ENCODE measurements around the gene SMG1.
"Not testable (repeated sequence)": the region's sequence is repeated elsewhere in the genome, so short reads cannot be mapped to it uniquely, and the experiment has no call there.

SMG1 gene

GRCh38 chr16:18923935-18924334, 2.3 kb downstream of the SMG1 start:
- intact Hi-C loops (cut with micrococcal nuclease); H3K27ac Mint-ChIP-seq; H3K27me3 Mint-ChIP-seq; H3K9me3 Mint-ChIP-seq: not testable (repeated sequence)
- Mint-ChIP-seq H3K36me3 (ENCODE audit: low read depth) (peaks cover 44% of the 10 kb centered on the region), H3K4me1 (ENCODE audit: low read depth) (peaks cover 48% of the 10 kb centered on the region), H3K4me3 (peak overlapping the region; percentile 59)

- H3K27ac Mint-ChIP-seq; H3K4me3 Mint-ChIP-seq; H3K9me3 Mint-ChIP-seq; intact Hi-C loops (cut with micrococcal nuclease); H3K27me3 Mint-ChIP-seq: not testable (repeated sequence)
- peaks cover 56% of the 10 kb centered on the region for H3K4me1 Mint-ChIP-seq (ENCODE audit: low read depth)
- peaks cover 45% of the 10 kb centered on the region for H3K36me3 Mint-ChIP-seq (ENCODE audit: low read depth)
Measured at GRCh38 chr16:18923124-18923523, 3.1 kb downstream of the SMG1 start.

GRCh38 chr16:18909585-18909984, 16.6 kb downstream of the SMG1 start:
- H3K27ac Mint-ChIP-seq; H3K9me3 Mint-ChIP-seq; intact Hi-C loops (cut with micrococcal nuclease); H3K27me3 Mint-ChIP-seq; H3K4me3 Mint-ChIP-seq: not testable (repeated sequence)
- H3K4me1 Mint-ChIP-seq (ENCODE audit: low read depth) = peaks cover 26% of the 10 kb centered on the region
- peaks cover 34% of the 10 kb centered on the region for H3K36me3 Mint-ChIP-seq (ENCODE audit: low read depth)

GRCh38 chr16:18908716-18909115, 17.5 kb downstream of the SMG1 start:
- H3K4me1 Mint-ChIP-seq (ENCODE audit: low read depth) = peaks cover 29% of the 10 kb centered on the region
- intact Hi-C loops (cut with micrococcal nuclease); H3K27ac Mint-ChIP-seq: not testable (repeated sequence)

GRCh38 chr16:18902778-18903177, 23.4 kb downstream of the SMG1 start:
- H3K4me3 Mint-ChIP-seq; intact Hi-C loops (cut with micrococcal nuclease); H3K9me3 Mint-ChIP-seq; H3K27me3 Mint-ChIP-seq: not testable (repeated sequence)
- peaks cover 47% of the 10 kb centered on the region for H3K4me1 Mint-ChIP-seq (ENCODE audit: low read depth)
- peaks cover 30% of the 10 kb centered on the region for H3K36me3 Mint-ChIP-seq (ENCODE audit: low read depth)
- peak overlapping the region; percentile 18 for H3K27ac Mint-ChIP-seq

More at GRCh38 chr16:18908716-18909115, 17.5 kb downstream of the SMG1 start:
- H3K36me3 Mint-ChIP-seq (ENCODE audit: low read depth) = peaks cover 43% of the 10 kb centered on the region
- H3K9me3 Mint-ChIP-seq, H3K4me3 Mint-ChIP-seq, H3K27me3 Mint-ChIP-seq: not testable (repeated sequence)

- H3K36me3 Mint-ChIP-seq (ENCODE audit: low read depth) = peaks cover 25% of the 10 kb centered on the region
- H3K9me3 Mint-ChIP-seq; intact Hi-C loops (cut with micrococcal nuclease); H3K27me3 Mint-ChIP-seq; H3K4me3 Mint-ChIP-seq: not testable (repeated sequence)
- H3K4me1 Mint-ChIP-seq (ENCODE audit: low read depth) = peaks cover 43% of the 10 kb centered on the region
- peak overlapping the region; percentile 6 for H3K27ac Mint-ChIP-seq
Measured at GRCh38 chr16:18902044-18902443, 24.2 kb downstream of the SMG1 start.

GRCh38 chr16:18901194-18901593, 25.0 kb downstream of the SMG1 start:
- H3K36me3 Mint-ChIP-seq (ENCODE audit: low read depth) = peaks cover 19% of the 10 kb centered on the region
- H3K27ac Mint-ChIP-seq; H3K9me3 Mint-ChIP-seq; intact Hi-C loops (cut with micrococcal nuclease); H3K27me3 Mint-ChIP-seq; H3K4me3 Mint-ChIP-seq: not testable (repeated sequence)
- peaks cover 35% of the 10 kb centered on the region for H3K4me1 Mint-ChIP-seq (ENCODE audit: low read depth)

GRCh38 chr16:18884456-18884855, 41.8 kb downstream of the SMG1 start:
- intact Hi-C loops (cut with micrococcal nuclease); H3K27me3 Mint-ChIP-seq; H3K4me3 Mint-ChIP-seq; H3K9me3 Mint-ChIP-seq; H3K27ac Mint-ChIP-seq: not testable (repeated sequence)
- Mint-ChIP-seq H3K36me3 (ENCODE audit: low read depth) (peaks cover 63% of the 10 kb centered on the region), H3K4me1 (ENCODE audit: low read depth) (peaks cover 12% of the 10 kb centered on the region)

GRCh38 chr16:18877734-18878133, 48.5 kb downstream of the SMG1 start:
- H3K27me3 Mint-ChIP-seq; H3K4me3 Mint-ChIP-seq; intact Hi-C loops (cut with micrococcal nuclease); H3K4me1 Mint-ChIP-seq (ENCODE audit: low read depth); H3K27ac Mint-ChIP-seq; H3K9me3 Mint-ChIP-seq: not testable (repeated sequence)
- H3K36me3 Mint-ChIP-seq (ENCODE audit: low read depth) = peaks cover 77% of the 10 kb centered on the region

- H3K36me3 Mint-ChIP-seq (ENCODE audit: low read depth) = peaks cover 77% of the 10 kb centered on the region
- H3K27ac Mint-ChIP-seq; intact Hi-C loops (cut with micrococcal nuclease); H3K27me3 Mint-ChIP-seq; H3K4me1 Mint-ChIP-seq (ENCODE audit: low read depth); H3K4me3 Mint-ChIP-seq; H3K9me3 Mint-ChIP-seq: not testable (repeated sequence)
Measured at GRCh38 chr16:18877259-18877658, 48.9 kb downstream of the SMG1 start.

- H3K4me3 Mint-ChIP-seq; H3K4me1 Mint-ChIP-seq (ENCODE audit: low read depth); H3K27me3 Mint-ChIP-seq; H3K27ac Mint-ChIP-seq; H3K9me3 Mint-ChIP-seq; intact Hi-C loops (cut with micrococcal nuclease): not testable (repeated sequence)
- H3K36me3 Mint-ChIP-seq (ENCODE audit: low read depth) = peaks cover 82% of the 10 kb centered on the region
Measured at GRCh38 chr16:18876301-18876700, 49.9 kb downstream of the SMG1 start.

GRCh38 chr16:18869043-18869771, 57.0 kb downstream of the SMG1 start:
- H3K9me3 Mint-ChIP-seq; H3K4me1 Mint-ChIP-seq (ENCODE audit: low read depth); H3K27ac Mint-ChIP-seq; H3K4me3 Mint-ChIP-seq; H3K27me3 Mint-ChIP-seq; intact Hi-C loops (cut with micrococcal nuclease): not testable (repeated sequence)
- peaks cover 75% of the 10 kb centered on the region for H3K36me3 Mint-ChIP-seq (ENCODE audit: low read depth)

GRCh38 chr16:18866277-18866823, 59.9 kb downstream of the SMG1 start:
- H3K27me3 Mint-ChIP-seq; intact Hi-C loops (cut with micrococcal nuclease); H3K9me3 Mint-ChIP-seq; H3K27ac Mint-ChIP-seq; H3K4me3 Mint-ChIP-seq: not testable (repeated sequence)
- peaks cover 78% of the 10 kb centered on the region for H3K36me3 Mint-ChIP-seq (ENCODE audit: low read depth)
- peaks cover 13% of the 10 kb centered on the region for H3K4me1 Mint-ChIP-seq (ENCODE audit: low read depth)

- H3K4me1 Mint-ChIP-seq (ENCODE audit: low read depth) = peaks cover 17% of the 10 kb centered on the region
- H3K27me3 Mint-ChIP-seq; H3K9me3 Mint-ChIP-seq; H3K4me3 Mint-ChIP-seq; intact Hi-C loops (cut with micrococcal nuclease): not testable (repeated sequence)
- H3K36me3 Mint-ChIP-seq (ENCODE audit: low read depth) = peaks cover 91% of the 10 kb centered on the region
- H3K27ac Mint-ChIP-seq = peak overlapping the region; percentile 11
Measured at GRCh38 chr16:18862891-18863290, 63.3 kb downstream of the SMG1 start.

GRCh38 chr16:18855196-18855595, 71.0 kb downstream of the SMG1 start:
- no peaks in the 10 kb centered on the region for H3K9me3 Mint-ChIP-seq
- H3K27ac Mint-ChIP-seq = peak overlapping the region; percentile 14
- intact Hi-C loops (cut with micrococcal nuclease) = no loop called here
- no peak overlapping the region for H3K4me3 Mint-ChIP-seq
- peaks cover 99% of the 10 kb centered on the region for H3K36me3 Mint-ChIP-seq (ENCODE audit: low read depth)
- H3K4me1 Mint-ChIP-seq (ENCODE audit: low read depth) = no peaks in the 10 kb centered on the region
- no peaks in the 10 kb centered on the region for H3K27me3 Mint-ChIP-seq

Data from dendritic cell treated with granulocyte-macrophage colony-stimulating factor and Interleukin-4, amounts not matched to agents 40 ng/mL and 50 ng/mL, for 4 days (primary cell).